ENCODE measurements around the gene GLI2. TPM values are rescaled to one million over a fixed set of nuclear protein-coding genes. Genes with fewer than 3 reads are reported as not detected.

The GLI2 gene
- total and polyA plus RNA-seq, 2 of the 8 experiments (the other 6 are each of a cell fraction or from before 2014, with no cell fraction given), result 18.4 to 46.9 TPM

DNA sequence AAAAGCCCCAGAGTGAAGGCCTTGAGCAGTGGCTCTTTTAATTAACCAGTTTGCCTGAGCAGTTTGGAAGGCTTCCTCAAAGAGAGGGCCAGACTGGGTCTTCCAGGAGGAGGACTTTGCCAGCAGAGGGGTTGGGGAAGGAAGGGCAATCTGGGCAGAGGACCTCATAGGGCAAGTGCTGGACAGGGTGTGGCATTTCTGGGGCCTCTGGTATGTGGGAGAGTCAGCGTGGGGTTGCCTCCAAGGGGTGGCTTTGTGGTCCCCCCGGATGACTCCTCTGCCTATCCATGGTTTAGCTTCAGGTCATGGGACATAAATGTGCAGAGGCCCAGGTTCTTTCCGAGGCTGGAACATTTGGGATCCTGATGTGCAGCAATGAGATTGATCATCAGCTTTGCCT lies 12.6 kb downstream of the GLI2 start (continued):
- TF ChIP-seq ASH2L (IDR thresholded peaks at IDR 0.05; ENCODE audit: low read length), result no peak
- no peak for TF ChIP-seq KDM4A (IDR thresholded peaks at IDR 0.05; ENCODE audit: low read depth, low read length, severe bottlenecking)
- TF ChIP-seq CHD1 (IDR thresholded peaks at IDR 0.05; ENCODE audit: low read depth, low read length), result no peak
- TF ChIP-seq RXRA (IDR thresholded peaks at IDR 0.05; ENCODE audit: insufficient read depth, low read depth, low read length), result no peak
- TF ChIP-seq CTBP2 (IDR thresholded peaks at IDR 0.05; ENCODE audit: borderline replicate concordance, insufficient read depth, insufficient read length, low read length), result no peak
- no peak for TF ChIP-seq POLR2A (IDR thresholded peaks at IDR 0.05; ENCODE audit: control extremely low read depth in 1 of 2, low read depth in 2 of 2, low read length in 2 of 2)
- TF ChIP-seq SIRT6 (IDR thresholded peaks at IDR 0.05; ENCODE audit: low read length), result no peak
- no peak for TF ChIP-seq TAF1 (IDR thresholded peaks at IDR 0.05; ENCODE audit: low read depth, low read length)

Data from H1 (cell line).